NCI-H1092 treated with DMSO at 0.1 percent for 48 hours (cell line): ENCODE data around the gene NHERF1.

Experiments used
- DNase-seq: peaks from one replicate; lab custom pipeline; 2025; lab: John Stamatoyannopoulos, UW

The NHERF1 gene

DNA sequence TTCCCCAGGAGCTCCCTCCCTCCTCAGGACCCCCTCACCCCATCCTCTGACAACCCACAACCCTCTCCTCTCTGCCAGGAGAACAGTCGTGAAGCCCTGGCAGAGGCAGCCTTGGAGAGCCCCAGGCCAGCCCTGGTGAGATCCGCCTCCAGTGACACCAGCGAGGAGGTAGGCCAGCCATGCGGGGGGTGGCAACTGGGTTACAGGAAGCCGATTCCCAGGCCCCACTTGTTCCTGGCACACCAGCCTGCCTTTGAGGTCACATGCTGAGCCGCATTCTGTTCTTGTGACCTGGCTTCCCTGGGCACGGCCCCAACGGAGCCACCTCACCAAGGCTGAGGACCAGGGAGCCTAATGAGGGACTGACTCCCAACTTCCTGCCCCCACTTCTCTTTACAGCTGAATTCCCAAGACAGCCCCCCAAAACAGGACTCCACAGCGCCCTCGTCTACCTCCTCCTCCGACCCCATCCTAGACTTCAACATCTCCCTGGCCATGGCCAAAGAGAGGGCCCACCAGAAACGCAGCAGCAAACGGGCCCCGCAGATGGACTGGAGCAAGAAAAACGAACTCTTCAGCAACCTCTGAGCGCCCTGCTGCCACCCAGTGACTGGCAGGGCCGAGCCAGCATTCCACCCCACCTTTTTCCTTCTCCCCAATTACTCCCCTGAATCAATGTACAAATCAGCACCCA, 19.8 kb downstream of the NHERF1 start:
- DNase-seq, result no peak

DNA sequence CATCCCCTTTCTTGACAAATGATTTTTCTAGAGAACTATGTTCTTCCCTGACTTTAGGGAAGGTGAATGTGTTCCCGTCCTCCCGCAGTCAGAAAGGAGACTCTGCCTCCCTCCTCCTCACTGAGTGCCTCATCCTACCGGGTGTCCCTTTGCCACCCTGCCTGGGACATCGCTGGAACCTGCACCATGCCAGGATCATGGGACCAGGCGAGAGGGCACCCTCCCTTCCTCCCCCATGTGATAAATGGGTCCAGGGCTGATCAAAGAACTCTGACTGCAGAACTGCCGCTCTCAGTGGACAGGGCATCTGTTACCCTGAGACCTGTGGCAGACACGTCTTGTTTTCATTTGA, 20.3 kb downstream of the NHERF1 start:
- DNase-seq, result no peak

DNA sequence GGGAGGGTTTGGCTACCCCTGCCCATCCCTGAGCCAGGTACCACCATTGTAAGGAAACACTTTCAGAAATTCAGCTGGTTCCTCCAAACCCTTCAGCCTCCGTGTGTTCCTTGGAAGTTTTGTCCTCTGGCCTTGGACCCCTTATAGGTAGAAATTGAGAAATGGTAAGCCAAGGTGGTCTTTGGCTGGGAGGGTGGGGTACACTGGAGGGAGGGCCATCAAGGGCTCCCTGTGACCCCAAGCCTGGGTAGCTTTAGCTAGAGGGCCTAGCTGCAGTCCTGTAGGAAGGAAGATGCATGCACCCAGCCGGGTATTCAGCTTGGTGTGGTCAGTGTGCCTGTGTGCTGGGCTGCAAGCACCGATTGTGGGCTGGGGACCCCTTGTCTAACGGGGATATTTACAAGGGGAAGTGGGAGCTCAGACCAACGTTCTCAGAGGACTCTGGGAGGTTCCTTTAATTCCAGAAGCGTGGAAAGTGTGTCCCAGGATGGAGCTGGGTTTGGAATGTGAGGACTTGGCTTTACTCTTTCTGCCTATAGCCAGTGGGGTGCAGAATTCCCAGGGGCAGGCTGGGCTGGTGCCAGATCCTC, 20.9 kb downstream of the NHERF1 start:
- DNase-seq, result no peak

DNA sequence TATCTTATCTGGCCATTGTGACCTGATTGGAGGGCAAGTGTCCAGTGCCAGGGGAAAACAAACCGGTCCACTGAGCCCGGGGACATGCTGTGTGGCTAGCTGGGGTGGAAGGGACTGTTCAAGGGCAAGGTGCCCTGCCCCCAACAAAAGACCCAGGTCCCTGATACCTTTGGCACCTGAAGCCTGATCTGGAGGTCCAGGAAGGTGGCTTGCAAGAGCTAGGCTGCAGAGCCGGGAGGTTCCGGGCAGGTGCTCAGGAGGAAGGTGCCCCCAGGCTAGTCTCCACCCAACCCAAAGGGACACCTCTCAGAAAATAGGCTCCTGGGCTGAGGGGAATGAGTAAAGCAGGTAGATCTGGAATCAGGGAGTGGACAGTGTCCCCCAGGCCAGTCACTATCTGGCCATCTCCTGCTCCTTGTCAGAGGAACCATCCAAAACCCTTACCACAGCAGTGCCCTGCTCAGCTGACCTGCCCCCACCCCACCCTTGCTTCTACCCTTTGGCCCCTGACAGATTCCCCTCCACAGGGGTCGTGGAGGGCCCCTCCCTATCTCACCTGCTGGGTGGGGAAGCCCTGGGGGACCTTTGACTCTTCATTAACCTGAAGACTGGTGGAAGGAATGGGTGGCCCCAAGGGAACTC, 21.5 kb downstream of the NHERF1 start:
- DNase-seq, result no peak

DNA sequence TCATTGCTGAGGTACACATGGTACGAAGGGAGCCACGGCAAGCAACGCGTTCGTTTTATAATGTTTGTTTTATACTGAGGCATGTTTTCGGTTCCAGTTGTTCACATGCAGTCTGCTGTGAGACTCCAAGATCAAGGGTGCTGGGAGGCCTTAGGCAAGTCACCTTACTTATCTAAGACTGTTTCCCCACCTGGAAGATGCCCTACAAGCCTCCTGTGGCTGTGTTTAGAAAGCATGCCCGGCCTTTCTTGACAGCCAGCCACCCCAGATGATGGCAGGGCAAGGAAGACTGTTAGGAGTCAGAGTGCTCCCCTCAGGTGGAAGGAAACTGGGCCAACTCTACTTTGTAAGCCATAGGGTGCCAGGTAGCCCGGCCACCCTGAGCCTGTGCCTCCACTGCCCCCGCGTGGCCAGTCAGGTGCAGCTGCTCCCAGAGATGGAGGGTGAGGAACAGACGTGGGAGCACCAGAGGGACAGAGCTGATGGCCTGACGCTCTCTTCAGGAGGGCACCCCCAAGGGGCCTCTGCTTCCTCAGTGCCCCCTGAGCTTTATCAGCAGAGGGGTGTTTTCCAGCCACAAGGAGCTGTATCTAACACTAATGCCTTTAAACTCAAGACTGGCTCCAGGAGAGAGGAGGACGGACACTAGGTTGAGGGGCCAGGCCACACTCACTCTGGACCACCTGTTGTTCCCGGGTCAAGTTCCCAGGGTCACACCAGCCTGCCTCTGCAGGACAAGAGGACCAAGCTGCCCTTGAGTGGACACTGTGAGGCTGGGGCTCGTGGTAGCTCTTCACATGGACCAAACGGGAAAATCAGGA, 22.3 kb downstream of the NHERF1 start:
- peak; percentile 17 for DNase-seq

DNA sequence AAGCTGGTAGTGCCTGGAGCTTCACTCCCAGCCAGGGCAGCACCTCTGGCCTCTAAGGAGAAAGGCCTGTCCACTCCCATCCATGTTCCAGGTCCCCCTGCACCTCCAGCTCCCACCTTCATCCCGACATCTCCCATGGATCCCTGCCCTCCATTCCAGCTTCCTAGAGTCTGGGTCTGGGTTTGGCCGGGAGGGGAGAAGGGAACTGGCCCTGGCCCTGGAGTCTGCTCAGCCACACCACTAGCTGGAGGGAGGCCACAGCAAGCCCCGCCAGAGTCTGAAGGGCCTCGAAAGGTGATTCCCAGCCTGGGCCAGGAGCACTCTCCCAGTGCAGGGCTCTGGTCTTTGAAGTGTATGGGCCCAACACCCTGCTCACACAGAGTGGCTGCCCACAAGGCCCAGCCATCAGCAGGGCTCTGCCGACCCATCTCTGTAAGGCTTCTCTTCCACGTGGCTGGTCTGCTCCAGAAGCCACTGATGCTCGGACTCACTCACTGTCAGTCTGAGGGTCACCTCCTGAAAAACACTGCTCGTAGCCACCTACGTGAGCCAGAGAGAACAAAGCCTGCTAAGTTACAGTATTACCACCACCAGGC, 23.0 kb downstream of the NHERF1 start:
- no peak for DNase-seq

DNA sequence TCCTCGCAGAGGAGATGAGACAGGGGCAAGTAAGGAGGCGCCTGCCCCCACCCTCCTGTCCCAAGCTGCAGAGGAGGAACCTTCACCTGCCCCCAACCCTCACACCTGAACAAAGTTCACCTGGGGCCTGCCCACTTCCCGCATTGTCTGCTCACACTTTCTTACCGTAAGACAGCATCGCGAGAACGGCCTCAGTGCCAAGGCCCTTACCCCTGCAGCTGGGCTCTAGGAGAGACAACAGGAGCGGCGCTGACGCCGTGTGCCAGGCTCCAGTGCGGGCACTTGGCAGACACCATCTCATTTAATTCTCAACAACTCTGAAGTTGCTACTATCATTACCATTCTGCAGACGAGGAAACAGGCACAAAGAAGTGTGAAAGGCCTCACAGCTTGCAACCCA, 23.6 kb downstream of the NHERF1 start:
- no peak for DNase-seq

DNA sequence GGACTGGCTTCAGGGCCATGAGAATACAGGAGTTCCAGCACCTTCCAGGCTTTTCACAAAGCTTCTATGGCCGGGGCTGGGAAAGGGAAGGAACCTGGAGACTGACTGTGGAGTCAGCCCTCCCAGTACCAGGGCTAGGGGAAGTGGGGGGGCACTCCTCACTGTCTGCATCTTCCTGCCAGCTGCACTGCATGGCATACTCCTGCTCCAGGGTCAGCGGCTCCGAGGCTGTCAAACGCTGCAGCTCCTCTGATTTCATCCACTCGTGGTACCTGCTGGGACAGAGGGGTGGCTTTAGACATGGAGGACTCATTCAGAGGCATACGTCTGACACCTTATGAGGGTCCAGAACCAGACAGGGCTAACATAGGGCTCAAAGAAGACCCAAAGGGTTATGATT, 25.0 kb downstream of the NHERF1 start:
- DNase-seq, result no peak

DNA sequence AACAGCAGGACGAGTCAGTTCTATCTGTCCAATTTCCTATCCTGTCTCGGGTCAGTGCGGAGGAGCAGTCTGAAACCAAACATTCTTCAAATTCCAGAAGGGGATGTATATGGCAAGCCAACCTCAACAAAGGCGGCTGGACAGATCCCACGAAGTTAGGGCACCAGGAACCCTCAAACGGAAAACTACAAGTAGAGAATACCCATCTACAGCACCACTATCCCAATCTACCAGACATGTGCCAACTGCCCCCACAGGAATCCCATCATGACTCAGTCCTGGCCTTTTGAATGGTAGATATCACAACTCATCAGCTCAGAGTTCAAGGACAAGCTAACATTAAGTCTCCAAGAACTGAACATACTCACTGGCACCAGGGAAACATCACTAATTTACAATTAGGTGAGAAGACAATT, 25.5 kb downstream of the NHERF1 start:
- DNase-seq, result no peak

DNA sequence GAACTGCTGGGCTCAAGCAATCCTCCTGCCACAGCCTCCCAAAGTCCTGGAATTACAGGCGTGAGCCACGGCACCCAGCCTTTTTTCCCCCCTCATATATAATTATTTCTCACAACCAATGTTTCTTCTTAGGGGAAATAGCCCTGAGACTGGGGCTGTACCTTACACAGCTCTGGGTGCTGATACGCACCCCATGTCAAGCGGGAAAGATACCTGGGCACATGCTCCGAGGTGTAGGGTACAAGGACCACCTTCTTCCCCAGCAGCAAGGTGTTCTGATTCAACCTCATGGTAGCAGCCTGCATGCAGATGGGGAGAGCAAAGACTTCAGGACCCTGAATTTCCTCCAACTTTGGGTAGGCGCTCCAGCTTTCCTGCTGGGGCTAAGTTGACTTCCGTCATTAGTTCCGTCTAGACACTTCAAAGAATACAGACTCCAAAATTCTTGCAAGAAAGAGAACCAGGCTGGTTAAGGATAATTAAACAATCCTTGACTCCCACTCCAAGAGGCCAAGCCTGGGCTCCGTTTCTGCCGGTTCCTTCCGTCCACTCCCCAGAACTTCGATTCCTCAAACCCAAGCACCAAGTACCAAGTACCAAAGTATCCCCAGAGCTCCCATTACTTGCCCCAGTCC, 27.1 kb downstream of the NHERF1 start:
- DNase-seq, result peak; percentile 30

DNA sequence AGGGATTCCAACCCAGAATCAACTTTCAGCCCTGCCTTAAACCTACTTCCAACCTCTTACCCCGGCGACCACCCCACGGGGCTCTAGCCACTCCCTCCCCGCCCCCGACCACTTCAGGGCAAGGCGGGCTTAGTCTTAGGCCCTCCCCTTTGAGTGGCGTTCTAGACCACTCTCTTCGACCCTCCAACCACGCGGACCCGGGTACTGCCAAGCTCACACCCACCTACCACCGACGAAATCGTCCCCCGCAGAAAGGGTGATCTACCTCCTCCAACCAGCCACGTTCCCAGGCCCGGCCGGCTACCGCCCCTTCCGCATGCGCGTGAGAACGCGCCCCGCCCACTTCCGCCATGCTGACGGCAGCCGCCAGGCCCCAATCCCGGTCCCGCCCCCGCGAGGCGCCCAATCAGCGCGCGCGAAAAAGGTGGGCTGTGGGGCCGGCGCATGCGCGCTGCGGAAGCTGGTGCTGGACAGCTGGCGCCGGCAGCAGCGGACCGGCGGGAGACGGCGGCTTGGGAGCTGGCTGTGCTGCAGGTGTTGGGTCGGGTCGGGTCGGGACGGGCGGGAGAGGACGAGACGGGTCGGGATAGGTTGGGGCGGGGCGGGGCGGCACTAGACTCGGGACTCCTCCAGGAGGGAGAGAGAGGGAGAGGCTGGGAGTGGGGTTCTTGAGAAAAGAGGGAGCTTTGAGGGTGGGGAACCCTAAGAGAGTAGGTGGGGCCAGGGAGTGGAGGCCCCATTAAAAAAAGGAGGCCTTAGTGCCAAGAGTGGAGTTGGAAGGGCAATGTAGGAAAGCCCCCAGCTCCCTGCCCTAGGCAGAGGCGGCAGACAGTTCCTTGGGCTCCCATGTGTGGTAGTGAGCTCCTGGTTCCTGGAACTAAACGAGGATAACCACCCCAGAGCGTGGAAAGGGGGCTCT, 27.9 kb downstream of the NHERF1 start, which contains the start of gene NAT9:
Gene NAT9 (minus strand): TSS at position 302 of the 919 bp plus-strand sequence. CDS start 647 bp downstream, outside the sequence.
- DNase-seq, result peak; percentile 94

DNA sequence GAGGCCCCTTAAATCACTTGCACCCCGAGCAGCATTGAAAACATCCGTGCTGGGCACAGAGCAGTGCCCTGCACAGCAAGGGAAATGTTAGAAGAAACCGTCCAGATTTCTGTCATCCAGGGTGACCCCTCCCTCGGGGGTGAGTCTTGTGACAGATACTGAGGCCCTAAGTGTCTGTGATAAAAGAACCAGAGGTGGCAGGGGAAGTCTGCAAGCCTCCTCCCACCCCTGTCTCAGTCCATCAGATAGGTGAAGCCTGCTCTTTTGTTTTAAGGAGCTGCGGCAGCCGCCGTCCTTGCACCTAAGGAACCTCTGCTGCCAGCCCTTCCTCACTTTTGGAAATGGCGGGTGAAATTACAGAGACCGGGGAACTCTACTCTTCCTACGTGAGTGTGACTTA, 28.6 kb downstream of the NHERF1 start:
- no peak for DNase-seq

DNA sequence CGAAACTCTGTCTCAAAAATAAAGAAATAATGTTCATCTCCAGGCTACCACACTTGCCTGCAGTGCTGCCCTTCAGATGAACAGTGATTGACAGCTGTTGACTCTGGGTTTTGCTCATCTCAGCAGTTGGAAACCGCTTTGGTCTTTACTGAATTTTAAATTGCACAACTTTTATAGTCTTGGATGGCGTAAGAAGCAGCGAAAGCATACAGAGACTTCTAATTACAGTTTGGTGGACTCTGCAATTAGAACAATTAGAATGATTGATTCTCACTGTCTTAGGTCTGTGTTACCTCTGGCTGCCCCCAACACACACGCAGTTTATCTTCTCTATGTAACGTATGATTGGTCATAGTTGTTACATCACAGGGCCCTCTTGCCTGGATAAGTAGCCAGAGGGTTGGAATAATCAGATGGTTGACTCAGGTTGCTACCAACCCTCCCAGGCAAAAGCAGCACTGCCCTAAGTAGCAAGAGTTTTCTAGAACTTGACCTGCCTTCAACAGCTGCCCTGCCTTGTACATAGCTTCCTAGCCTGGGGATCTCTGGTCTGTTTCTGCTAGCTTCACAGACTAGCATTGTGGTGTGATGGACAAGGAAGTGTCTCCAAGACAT, 29.6 kb downstream of the NHERF1 start:
- DNase-seq, result no peak

DNA sequence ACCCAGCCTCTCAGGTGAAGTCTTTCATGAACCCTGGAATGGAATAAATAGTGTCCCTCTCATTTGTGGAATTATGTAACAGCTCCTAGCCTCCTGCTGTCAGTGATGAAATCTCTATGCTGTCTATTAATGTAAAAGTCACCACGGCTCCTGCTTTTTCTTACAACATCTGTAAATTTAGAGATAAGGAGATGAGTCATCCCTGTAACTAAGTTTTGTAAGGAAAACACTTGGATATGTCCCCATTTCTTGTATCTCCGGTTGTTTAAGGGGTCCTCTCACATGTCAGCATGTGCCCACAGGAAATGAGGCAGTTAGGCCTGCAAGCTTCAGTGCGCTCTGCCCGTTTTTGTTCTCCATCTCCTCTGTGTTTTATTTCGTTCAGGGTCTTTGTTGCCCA, 30.5 kb downstream of the NHERF1 start:
- no peak for DNase-seq

DNA sequence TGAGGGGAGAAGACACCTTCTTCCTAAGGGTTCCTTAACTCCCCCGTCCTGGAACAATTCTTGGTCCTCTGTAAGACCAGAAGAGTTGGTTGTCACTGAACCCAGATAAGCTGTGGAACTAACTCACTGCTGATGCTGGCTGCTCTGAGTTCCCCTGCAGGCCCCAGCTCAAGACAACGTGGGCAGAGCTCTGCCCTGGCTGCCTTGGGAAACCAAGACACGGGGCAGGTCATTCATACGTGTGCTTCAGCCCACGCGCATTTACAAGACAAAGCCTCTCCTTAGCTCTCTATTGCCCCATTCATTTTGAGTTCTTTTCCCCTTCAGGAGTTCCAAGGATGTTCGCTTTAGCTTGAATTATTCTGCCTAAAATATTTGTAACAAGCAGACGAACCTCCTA, 31.1 kb downstream of the NHERF1 start:
- DNase-seq, result no peak

DNA sequence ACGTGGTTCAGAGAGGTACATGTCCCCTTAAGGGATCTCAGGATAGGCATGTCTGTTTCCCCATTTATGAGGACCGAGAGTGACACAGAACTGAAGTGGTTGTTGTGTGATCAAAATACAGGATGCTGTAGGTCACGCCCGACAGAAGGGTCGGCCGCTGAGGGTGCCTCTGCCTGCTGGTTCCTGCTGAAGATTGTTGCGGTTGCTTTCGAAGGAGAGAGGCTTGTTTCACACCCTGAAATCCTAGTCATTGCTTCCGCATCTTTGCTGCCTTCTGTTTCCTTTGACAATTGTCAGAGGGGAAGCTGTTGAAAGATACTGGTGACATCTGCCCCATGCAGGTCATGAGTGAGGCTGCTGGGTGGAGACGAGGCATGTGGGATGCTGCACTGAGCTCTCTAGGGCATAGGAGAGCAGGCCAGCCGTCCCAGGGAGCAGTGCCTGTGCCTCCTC, 31.5 kb downstream of the NHERF1 start:
- no peak for DNase-seq

DNA sequence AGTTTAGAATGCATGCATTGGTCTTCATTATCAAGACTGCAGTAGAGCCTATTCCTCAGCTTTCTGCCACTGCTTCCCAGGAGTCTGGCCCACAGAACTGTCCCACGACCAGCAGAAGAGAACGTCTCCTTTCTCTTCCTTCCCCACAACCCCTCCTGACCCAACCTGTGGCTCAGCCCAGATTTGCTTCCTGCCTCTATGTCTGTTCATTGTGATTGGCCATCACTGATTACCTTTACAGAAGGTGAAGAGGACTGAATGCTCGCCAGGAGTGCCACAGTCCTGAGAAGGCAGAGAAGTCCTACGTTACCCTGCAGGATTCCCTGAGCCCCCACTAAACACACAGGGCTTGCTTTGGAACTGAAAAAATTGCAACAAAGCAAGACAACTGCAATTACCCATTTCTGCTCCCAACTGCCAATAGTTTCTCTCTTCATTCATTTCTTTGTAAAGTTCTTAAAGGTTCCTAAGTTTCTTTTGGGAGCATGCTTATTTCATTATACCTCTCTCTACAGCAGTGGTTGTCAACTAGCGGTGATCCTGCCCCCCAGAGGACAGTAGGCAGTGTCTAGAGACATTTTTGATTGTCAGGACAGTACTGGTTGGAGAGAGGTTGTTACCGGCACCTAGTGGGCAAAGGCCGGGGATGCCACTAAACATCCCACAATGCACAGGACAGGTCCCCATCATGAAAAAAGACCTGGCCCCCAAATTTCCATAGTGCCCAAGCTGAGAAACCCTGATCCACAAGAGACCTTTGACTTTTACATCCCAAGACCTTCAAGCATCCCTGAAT, 32.2 kb downstream of the NHERF1 start:
- DNase-seq, result no peak

DNA sequence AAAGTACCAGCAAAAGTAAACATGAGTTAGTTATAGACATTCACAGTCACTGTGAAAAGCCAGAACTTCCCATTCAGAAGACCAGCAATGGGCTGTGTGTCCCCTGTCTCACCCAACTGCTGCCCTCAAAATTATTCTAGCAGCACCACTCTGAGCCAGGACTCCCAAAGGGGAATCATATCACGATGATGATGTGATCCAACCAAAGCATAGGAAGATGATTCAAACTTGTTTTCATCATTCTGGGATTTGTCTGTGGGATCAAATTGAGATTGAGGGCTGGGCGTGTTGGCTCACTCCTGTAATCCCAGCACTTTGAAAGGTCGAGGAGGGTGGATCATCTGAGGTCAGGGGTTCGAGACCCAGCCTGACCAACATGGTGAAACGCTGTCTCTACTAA, 34.1 kb downstream of the NHERF1 start:
- DNase-seq, result no peak

DNA sequence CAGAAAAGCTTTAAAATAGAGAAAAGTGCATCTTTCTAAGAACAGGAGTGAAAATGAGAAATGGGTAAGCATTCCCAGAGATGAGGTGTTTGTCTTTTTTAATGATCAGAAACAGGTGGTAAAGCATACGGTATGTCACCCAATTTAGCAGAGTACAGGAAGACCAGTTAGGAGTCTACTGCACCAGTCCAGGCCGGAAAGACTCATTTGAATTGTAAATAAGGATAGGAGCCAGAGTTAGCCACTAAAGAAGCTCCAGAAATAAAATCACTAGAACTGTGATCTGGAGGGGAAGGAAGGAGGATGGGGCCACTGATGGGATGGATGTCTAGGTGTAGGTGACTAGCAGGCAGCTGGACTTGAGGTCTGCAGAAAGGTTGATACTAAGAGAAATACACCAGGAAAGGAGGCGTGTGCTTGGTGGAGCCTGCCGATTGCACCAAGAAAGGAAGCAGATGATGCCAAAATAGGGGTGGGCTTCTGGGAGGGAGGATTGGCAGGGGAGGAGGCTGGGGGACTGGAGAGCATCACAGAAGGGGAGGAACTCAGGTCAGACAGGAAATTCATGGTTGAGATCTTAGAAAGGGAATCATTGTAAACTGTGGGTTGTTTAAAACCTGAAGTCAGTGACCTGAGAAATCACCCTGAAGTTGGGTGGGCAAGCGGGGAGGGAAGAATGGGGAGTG, 35.8 kb downstream of the NHERF1 start:
- no peak for DNase-seq
